Small intestine (tissue), 7 donors: ENCODE data around the gene MAN1B1. TPM values are rescaled to one million over a fixed set of nuclear protein-coding genes. Genes with fewer than 3 reads are reported as not detected.
A peak's percentile ranks its signal among the peaks of the same experiment; 100 is the strongest.

ENCODE experiments used
- DNase-seq, 2 donors: peaks; one replicate each; pipeline versions ENCODE4 v3.0.0 to v3.0.0-alpha.2; 2013
- FAIRE-seq: peaks from 2 replicates; lab custom pipeline; 2012; peaks lifted over from hg19 to GRCh38; lab: Jason Lieb, UNC
- H3K27ac ChIP-seq, 3 donors: one replicate each; pipeline ENCODE4 v1.5.1; 2013; ENCODE audit warnings: low read length in 2 of 3, mild to moderate bottlenecking in 2 of 3, control low read depth in 1 of 3, inconsistent platforms in 1 of 3, low read depth in 1 of 3, moderate library complexity in 1 of 3
- H3K27me3 ChIP-seq, 3 donors: one replicate each; pipeline ENCODE4 v1.6.1; 2013; ENCODE audit warnings: low read length in 3 of 3, inconsistent platforms in 1 of 3; ENCODE audit not compliant: control insufficient read depth in 3 of 3, insufficient read depth in 3 of 3
- H3K36me3 ChIP-seq, 3 donors: one replicate each; pipeline ENCODE4 v1.6.1; 2013; ENCODE audit warnings: low read length in 3 of 3, inconsistent platforms in 1 of 3, low read depth in 1 of 3, mild to moderate bottlenecking in 1 of 3, moderate library complexity in 1 of 3; ENCODE audit not compliant: control insufficient read depth in 3 of 3, insufficient read depth in 2 of 3
- H3K4me1 ChIP-seq, 3 donors: one replicate each; pipeline ENCODE4 v1.6.1; 2013; ENCODE audit warnings: low read length in 2 of 3, inconsistent platforms in 1 of 3, low read depth in 1 of 3, mild to moderate bottlenecking in 1 of 3, moderate library complexity in 1 of 3; ENCODE audit not compliant: control insufficient read depth in 3 of 3, insufficient read depth in 2 of 3
- H3K4me3 ChIP-seq, 3 donors: one replicate each; pipeline ENCODE4 v1.5.1; 2013; ENCODE audit warnings: low read length in 3 of 3, control low read depth in 1 of 3, inconsistent platforms in 1 of 3, low read depth in 1 of 3, mild to moderate bottlenecking in 1 of 3, moderate library complexity in 1 of 3
- H3K9me3 ChIP-seq, 2 donors: one replicate each; pipeline ENCODE4 v1.6.1; 2013; ENCODE audit warnings: low read depth in 1 of 2, low read length in 1 of 2; ENCODE audit not compliant: control insufficient read depth in 2 of 2, insufficient read depth in 1 of 2
- WGBS, 3 donors: extraction: QIAGEN DNeasy Blood & Tissue Kit; methylation state at CpG; one replicate each; pipeline ENCODE4 v1.1.7; 2013; 5-methylcytosine and 5-hydroxymethylcytosine counted together
- polyA plus RNA-seq, 4 donors: library from polyadenylated mRNA; stranded (reverse) in 3 of 4; unstranded in 1 of 4; fragments of 200-250 nt in 3 of 4; fragments of 120-200 nt in 1 of 4; gene quantifications; one replicate each; pipeline versions ENCODE4 v1.2.1 to v1.2.3, GENCODE V29; 2013
- donor health status: healthy with polysubstance abuse.
- donor health status: control.
- donor health status: control.
- donor health status: Bipolar disorder and iron deficiency.
- donor health status: healthy.

Gene MAN1B1
- polyA plus RNA-seq, 4 donors, result 40.3 to 69.4 (median 42.5) TPM

- Histone ChIP-seq H3K27me3 (peaks cover 0 to 22% (median 0%) of the 10 kb centered on the region in 3 donors), H3K4me1 (peaks cover 0 to 27% (median 4%) of the 10 kb centered on the region in 3 donors), H3K4me3 (no peak overlapping the region), H3K9me3 (no peaks in the 10 kb centered on the region), H3K36me3 (peaks cover 0 to 58% (median 7%) of the 10 kb centered on the region in 3 donors), H3K27ac (no peak overlapping the region)
- no peak for DNase-seq
- no peak for FAIRE-seq
- WGBS, 3 donors, result 94 to 96% (median 95%) methylated on average over 38 to 42 of the region's 42 CpGs
Observed at GRCh38 chr9:137112564-137113384, 26.0 kb downstream of the MAN1B1 start.

DNA sequence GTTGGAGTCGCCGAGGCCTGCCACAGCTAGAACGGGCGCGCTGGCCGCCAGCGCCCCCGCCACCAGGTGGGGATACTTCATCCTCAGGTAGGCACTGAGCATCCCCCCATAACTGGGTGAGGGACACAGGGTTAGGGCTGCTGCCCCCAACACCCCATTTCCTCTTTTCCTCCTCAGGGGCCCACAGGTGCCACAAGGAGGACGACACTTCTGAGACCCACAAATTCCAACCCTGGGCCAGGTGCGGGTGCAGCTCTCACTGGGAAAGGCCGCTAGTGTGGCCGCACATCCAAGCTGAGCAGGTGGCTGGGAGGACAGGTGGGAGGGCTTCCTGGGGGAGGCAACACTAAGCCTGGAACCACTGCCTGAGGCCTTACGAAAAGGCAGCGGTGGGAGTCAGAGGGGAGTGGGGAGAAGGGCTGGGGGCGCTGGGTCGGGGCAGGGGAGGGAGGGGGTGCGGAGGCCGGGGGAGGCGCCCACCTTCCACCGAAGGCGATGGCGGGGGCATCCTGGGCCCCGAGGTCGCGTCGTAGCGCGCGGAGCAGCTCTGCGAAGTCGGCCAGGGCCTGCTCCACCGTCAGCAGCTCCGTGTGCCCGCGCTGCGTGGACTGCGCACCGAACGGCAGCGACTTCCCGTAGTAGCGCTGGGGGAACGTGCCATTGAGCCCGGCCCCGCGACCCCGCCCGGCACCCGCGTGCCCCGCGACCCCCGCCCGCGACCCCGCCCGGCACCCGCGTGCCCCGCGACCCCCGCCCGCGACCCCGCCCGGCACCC, 26.8 kb downstream of the MAN1B1 start:
- peak overlapping the region in 2 of 3 donors; percentile 73 to 79 for H3K4me3 ChIP-seq
- 27 to 64% (median 62%) methylated on average over 23 to 66 of the region's 66 CpGs for WGBS, 3 donors
- H3K27ac ChIP-seq, result no peak overlapping the region
- H3K9me3 ChIP-seq, result no peaks in the 10 kb centered on the region
- peaks cover 0 to 23% (median 0%) of the 10 kb centered on the region in 3 donors for H3K27me3 ChIP-seq
- H3K4me1 ChIP-seq, result peaks cover 0 to 27% (median 4%) of the 10 kb centered on the region in 3 donors
- DNase-seq, result no peak
- FAIRE-seq, result no peak
- H3K36me3 ChIP-seq, result peaks cover 0 to 50% (median 7%) of the 10 kb centered on the region in 3 donors

DNA sequence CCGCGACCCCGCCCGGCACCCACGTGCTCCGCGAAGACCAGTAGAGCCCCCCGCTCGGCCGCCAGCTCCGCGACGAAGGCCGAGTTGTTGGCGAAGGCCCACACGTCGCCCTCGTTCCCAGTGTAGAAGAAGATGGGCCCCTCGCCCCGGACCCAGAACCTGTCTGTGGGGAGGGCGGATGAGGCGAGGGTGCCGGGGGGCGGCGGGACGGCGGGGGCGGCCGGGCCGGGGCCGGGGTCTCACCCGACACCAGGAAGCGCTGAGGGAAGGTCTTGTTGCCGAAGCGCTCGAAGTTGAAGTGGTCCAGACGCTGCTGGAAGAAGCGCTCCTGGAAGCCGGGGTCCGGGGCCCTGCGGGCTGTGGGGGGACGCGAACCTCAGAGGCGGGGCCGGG, 27.4 kb downstream of the MAN1B1 start:
- Histone ChIP-seq H3K9me3 (no peaks in the 10 kb centered on the region), H3K27me3 (peaks cover 0 to 23% (median 0%) of the 10 kb centered on the region in 3 donors), H3K4me1 (peaks cover 0 to 27% (median 4%) of the 10 kb centered on the region in 3 donors), H3K27ac (no peak overlapping the region), H3K4me3 (peak overlapping the region; percentile 34 to 79 (median 73)), H3K36me3 (peaks cover 0 to 43% (median 7%) of the 10 kb centered on the region in 3 donors)
- 0 to 2% (median 1%) methylated on average over 13 to 45 of the region's 45 CpGs for WGBS, 3 donors
- FAIRE-seq (no peak), DNase-seq (no peak)

DNA sequence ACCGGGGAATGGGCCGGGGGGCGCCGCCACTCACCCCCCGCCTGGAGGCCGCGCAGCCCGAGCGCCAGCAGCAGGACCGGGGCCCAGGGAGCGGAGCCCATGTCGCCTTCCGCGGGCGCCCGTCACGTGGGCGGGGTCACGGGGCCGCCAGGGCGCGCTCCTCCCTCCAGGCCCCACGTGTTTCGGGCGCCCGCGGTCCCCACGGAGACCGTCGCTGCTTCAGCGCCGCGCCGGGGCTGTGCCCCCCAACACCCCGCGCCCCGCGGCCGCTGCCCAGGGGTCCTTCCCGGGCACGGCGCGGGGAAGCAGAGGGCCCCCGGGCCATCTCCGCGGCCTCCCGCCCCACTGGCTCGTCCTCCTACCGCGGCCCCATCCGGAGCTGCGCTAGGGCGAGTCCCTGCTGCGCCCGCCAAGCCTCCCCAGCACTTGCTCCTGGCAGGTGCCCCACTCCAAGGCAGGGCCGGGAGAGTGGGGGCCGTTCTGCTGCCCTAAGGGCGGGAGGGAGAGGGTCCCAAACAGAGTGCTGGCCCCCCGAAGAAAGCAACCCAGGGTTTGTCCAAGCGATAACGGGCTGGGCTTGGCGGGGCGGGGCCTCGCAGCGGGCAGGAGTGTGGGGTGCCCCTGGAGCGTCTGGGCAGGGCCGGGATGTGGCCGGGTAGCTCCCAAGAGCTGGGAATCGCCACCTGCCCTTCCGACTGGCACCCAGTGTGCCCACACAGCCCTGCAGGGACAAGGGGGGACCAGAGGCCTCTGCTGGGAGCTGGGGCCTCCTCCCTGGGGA, 28.0 kb downstream of the MAN1B1 start, which contains the start of gene DPP7:
TSS of gene DPP7 (minus strand) at position 121 of the 781 bp plus-strand sequence. CDS start at position 101, 20 bp downstream.
- no peaks in the 10 kb centered on the region for H3K9me3 ChIP-seq
- H3K27me3 ChIP-seq, result peaks cover 0 to 23% (median 0%) of the 10 kb centered on the region in 3 donors
- peaks cover 0 to 38% (median 7%) of the 10 kb centered on the region in 3 donors for H3K36me3 ChIP-seq
- peak; percentile 68 to 90 for DNase-seq
- peaks cover 0 to 27% (median 4%) of the 10 kb centered on the region in 3 donors for H3K4me1 ChIP-seq
- H3K4me3 ChIP-seq, result peak within 1 kb of the TSS; percentile 34 to 79 (median 73)
- 3 to 4% (median 3%) methylated on average over 63 to 70 of the region's 70 CpGs for WGBS, 3 donors
- FAIRE-seq, result no peak
- H3K27ac ChIP-seq, result no peak within 1 kb of the TSS

- H3K9me3 ChIP-seq, result no peaks in the 10 kb centered on the region
- no peak overlapping the region for H3K27ac ChIP-seq
- peaks cover 0 to 30% (median 7%) of the 10 kb centered on the region in 3 donors for H3K36me3 ChIP-seq
- H3K4me3 ChIP-seq, result no peak overlapping the region
- H3K4me1 ChIP-seq, result peaks cover 0 to 27% (median 4%) of the 10 kb centered on the region in 3 donors
- DNase-seq, result no peak
- peaks cover 0 to 23% (median 0%) of the 10 kb centered on the region in 3 donors for H3K27me3 ChIP-seq
- WGBS, 3 donors, result 45 to 79% (median 71%) methylated on average over 19 to 21 of the region's 21 CpGs
- no peak for FAIRE-seq
Observed at GRCh38 chr9:137115394-137116026, 28.7 kb downstream of the MAN1B1 start.

- no peak for FAIRE-seq
Observed at GRCh38 chr9:137116027-137116507, 29.3 kb downstream of the MAN1B1 start.

GRCh38 chr9:137116728-137117127, 29.9 kb downstream of the MAN1B1 start:
- Histone ChIP-seq H3K36me3 (peaks cover 0 to 18% (median 4%) of the 10 kb centered on the region in 3 donors), H3K27ac (no peak overlapping the region), H3K9me3 (no peaks in the 10 kb centered on the region), H3K4me1 (peaks cover 0 to 27% (median 4%) of the 10 kb centered on the region in 3 donors), H3K4me3 (no peak overlapping the region), H3K27me3 (peaks cover 0 to 23% (median 0%) of the 10 kb centered on the region in 3 donors)
- peak in 1 of 2 donors; percentile 51 for DNase-seq
- no peak for FAIRE-seq
- WGBS, 3 donors, result 36 to 62% (median 51%) methylated on average over 17 of the region's 17 CpGs

More at GRCh38 chr9:137116027-137116507, 29.3 kb downstream of the MAN1B1 start:
- no peak overlapping the region for H3K4me3 ChIP-seq
- no peak for DNase-seq
- H3K27me3 ChIP-seq, result peaks cover 0 to 23% (median 0%) of the 10 kb centered on the region in 3 donors
- H3K36me3 ChIP-seq, result peaks cover 0 to 25% (median 7%) of the 10 kb centered on the region in 3 donors
- 38 to 72% (median 68%) methylated on average over 6 of the region's 6 CpGs for WGBS, 3 donors
- peaks cover 0 to 27% (median 4%) of the 10 kb centered on the region in 3 donors for H3K4me1 ChIP-seq
- H3K27ac ChIP-seq, result no peak overlapping the region
- H3K9me3 ChIP-seq, result no peaks in the 10 kb centered on the region
